Epithelial cell of esophagus (primary cell): ENCODE results near the gene COMMD1.

Source experiments
- DNase-seq: peaks from one replicate; pipeline ENCODE4 v3.0.0; 2010; ENCODE audit warnings: low read depth
- H3K4me3 ChIP-seq: 2 replicates; pipeline ENCODE4 v1.5.1; 2011; ENCODE audit warnings: mild to moderate bottlenecking, low read length, control low read depth
- CTCF ChIP-seq: IDR thresholded peaks from 2 replicates; pipeline ENCODE4 v1.5.1; 2011; ENCODE audit warnings: low read depth, mild to moderate bottlenecking, low read length, control low read depth, inconsistent platforms; ENCODE audit not compliant: insufficient read depth; ENCODE audit errors: missing control alignments

Gene COMMD1

GRCh38 chr2:62046141-62046540 lies 140.7 kb downstream of the COMMD1 start:
- DNase-seq = no peak
- H3K4me3 ChIP-seq = no peak overlapping the region
- TF ChIP-seq CTCF = no peak

- H3K4me3 ChIP-seq = no peak overlapping the region
- no peak for DNase-seq
- no peak for TF ChIP-seq CTCF
Measured at GRCh38 chr2:62050456-62051045, 145.1 kb downstream of the COMMD1 start.

GRCh38 chr2:62054029-62054791 lies 148.7 kb downstream of the COMMD1 start:
- no peak for DNase-seq

GRCh38 chr2:62054916-62055450 lies 149.5 kb downstream of the COMMD1 start:
- DNase-seq = no peak
- no peak overlapping the region for H3K4me3 ChIP-seq
- no peak for TF ChIP-seq CTCF

More at GRCh38 chr2:62054029-62054791, 148.7 kb downstream of the COMMD1 start:
- no peak for TF ChIP-seq CTCF
- H3K4me3 ChIP-seq = no peak overlapping the region

GRCh38 chr2:62055724-62056336 lies 150.4 kb downstream of the COMMD1 start:
- DNase-seq = peak; percentile 35
- no peak for TF ChIP-seq CTCF

GRCh38 chr2:62056341-62056740 lies 150.9 kb downstream of the COMMD1 start:
- H3K4me3 ChIP-seq = no peak overlapping the region
- TF ChIP-seq CTCF = no peak
- no peak for DNase-seq

More at GRCh38 chr2:62055724-62056336, 150.4 kb downstream of the COMMD1 start:
- no peak overlapping the region for H3K4me3 ChIP-seq

- DNase-seq = no peak
- TF ChIP-seq CTCF = no peak
- H3K4me3 ChIP-seq = no peak overlapping the region
Measured at GRCh38 chr2:62065243-62065642, 159.8 kb downstream of the COMMD1 start.
